ENCODE data around the gene HK3.

The HK3 gene

DNA sequence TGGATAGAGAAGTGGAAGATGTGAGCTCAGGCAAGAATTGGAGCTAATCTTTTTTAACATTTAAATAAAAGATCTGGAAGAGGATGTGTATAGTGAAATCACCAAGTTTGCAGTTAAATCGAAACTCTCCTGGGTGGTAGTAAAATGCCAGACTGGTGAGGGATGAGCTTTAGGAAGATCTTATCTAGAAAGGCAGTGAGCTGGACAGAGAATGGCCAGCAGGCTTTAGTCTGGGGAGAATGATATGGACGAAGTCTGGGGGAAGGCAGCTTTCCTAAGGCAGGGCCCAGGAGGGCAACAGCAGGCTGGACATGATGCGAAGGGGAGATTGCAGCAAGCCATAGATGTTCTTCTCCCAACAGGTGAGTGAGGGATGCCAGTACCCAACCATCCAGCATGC is 63.2 kb downstream of the HK3 start:
- Histone ChIP-seq H3K4me2 (ENCODE audit: low read depth, low read length, poor library complexity, severe bottlenecking) (no peak overlapping the region), H3K9me3 (ENCODE audit: insufficient read depth, low read depth, low read length) (no peaks in the 10 kb centered on the region), H3K27me3 (ENCODE audit: insufficient read depth, low read length, poor library complexity, severe bottlenecking) (no peaks in the 10 kb centered on the region), H3K4me3 (ENCODE audit: low read length, poor library complexity, severe bottlenecking) (no peak overlapping the region), H3K9me2 (replicated peaks; ENCODE audit: low read depth, low read length) (no peaks in the 10 kb centered on the region), H4K20me1 (ENCODE audit: insufficient read depth, low read length, poor library complexity, severe bottlenecking) (no peaks in the 10 kb centered on the region), H3K36me3 (ENCODE audit: insufficient read depth, low read length) (no peaks in the 10 kb centered on the region), H2AFZ (ENCODE audit: low read length) (no peak overlapping the region), H3F3A (ENCODE audit: low read depth) (no peaks in the 10 kb centered on the region), H3K9ac (ENCODE audit: low read depth, low read length, poor library complexity, severe bottlenecking) (no peak overlapping the region), H3K4me1 (ENCODE audit: insufficient read depth, low read length, poor library complexity, severe bottlenecking) (no peaks in the 10 kb centered on the region), H3K79me2 (ENCODE audit: insufficient read depth, low read length) (no peaks in the 10 kb centered on the region)
- no peak for TF ChIP-seq EZH2phosphoT487 (IDR thresholded peaks at IDR 0.05; ENCODE audit: borderline replicate concordance)
- no peak for TF ChIP-seq CTCF (conservative IDR thresholded peaks at IDR 0.05; ENCODE audit: low read length)

DNA sequence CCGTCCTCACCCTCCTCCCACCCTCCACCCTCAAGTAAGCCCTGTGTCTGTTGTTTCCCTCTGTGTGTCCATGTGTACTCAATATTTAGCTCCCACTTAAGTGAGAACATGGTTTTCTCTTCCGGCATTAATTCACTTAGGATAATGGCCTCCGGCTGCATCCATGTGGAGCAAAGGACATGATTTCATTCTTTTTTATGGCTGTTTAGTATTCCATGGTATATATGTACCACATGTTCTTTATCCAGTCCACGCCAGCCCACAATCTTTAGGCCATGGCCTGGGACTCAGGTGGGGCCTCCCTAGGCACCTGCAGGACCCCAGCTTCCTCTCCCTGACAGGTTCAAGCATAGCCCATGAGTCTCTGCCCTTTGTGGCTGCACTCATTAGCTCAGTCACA is 65.9 kb downstream of the HK3 start:
- no peaks in the 10 kb centered on the region for H3K9me2 ChIP-seq (replicated peaks; ENCODE audit: low read depth, low read length)
- H3K4me3 ChIP-seq (ENCODE audit: low read length, poor library complexity, severe bottlenecking), result no peak overlapping the region
- no peaks in the 10 kb centered on the region for H3K4me1 ChIP-seq (ENCODE audit: insufficient read depth, low read length, poor library complexity, severe bottlenecking)
- H3K9me3 ChIP-seq (ENCODE audit: insufficient read depth, low read depth, low read length), result no peaks in the 10 kb centered on the region
- no peaks in the 10 kb centered on the region for H3K27me3 ChIP-seq (ENCODE audit: insufficient read depth, low read length, poor library complexity, severe bottlenecking)
- no peaks in the 10 kb centered on the region for H3K36me3 ChIP-seq (ENCODE audit: insufficient read depth, low read length)
- H4K20me1 ChIP-seq (ENCODE audit: insufficient read depth, low read length, poor library complexity, severe bottlenecking), result no peaks in the 10 kb centered on the region
- no peaks in the 10 kb centered on the region for H3K79me2 ChIP-seq (ENCODE audit: insufficient read depth, low read length)
- no peak overlapping the region for H2AFZ ChIP-seq (ENCODE audit: low read length)
- TF ChIP-seq CTCF (conservative IDR thresholded peaks at IDR 0.05; ENCODE audit: low read length), result no peak
- TF ChIP-seq EZH2phosphoT487 (IDR thresholded peaks at IDR 0.05; ENCODE audit: borderline replicate concordance), result no peak
- H3K4me2 ChIP-seq (ENCODE audit: low read depth, low read length, poor library complexity, severe bottlenecking), result no peak overlapping the region
- no peaks in the 10 kb centered on the region for H3F3A ChIP-seq (ENCODE audit: low read depth)
- no peak overlapping the region for H3K9ac ChIP-seq (ENCODE audit: low read depth, low read length, poor library complexity, severe bottlenecking)

DNA sequence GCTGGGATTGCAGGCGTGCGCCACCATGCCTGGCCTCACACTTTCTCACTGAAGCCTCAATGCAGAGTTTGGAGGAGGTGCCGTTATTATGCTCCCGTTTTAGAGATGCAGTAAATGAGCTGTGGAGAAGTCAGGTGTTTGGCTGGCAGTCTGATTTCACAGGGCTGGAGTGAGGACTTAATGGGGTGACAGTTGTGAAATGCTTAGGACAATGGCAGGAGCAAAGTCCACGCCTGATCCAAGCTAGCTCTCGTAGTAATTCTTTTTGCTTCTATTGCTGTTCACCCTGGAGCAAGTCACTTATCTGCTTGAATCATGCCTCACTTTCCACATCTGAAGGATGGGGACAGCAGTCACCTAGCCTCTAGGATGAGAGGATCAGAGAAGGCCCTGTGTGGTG is 67.0 kb downstream of the HK3 start:
- no peaks in the 10 kb centered on the region for H3K36me3 ChIP-seq (ENCODE audit: insufficient read depth, low read length)

More for the DNA sequence above, 67.0 kb downstream of the HK3 start:
- TF ChIP-seq EZH2phosphoT487 (IDR thresholded peaks at IDR 0.05; ENCODE audit: borderline replicate concordance), result no peak
- no peak for TF ChIP-seq CTCF (conservative IDR thresholded peaks at IDR 0.05; ENCODE audit: low read length)
- Histone ChIP-seq H3K79me2 (ENCODE audit: insufficient read depth, low read length) (no peaks in the 10 kb centered on the region), H2AFZ (ENCODE audit: low read length) (no peak overlapping the region), H3K4me1 (ENCODE audit: insufficient read depth, low read length, poor library complexity, severe bottlenecking) (no peaks in the 10 kb centered on the region), H3K9ac (ENCODE audit: low read depth, low read length, poor library complexity, severe bottlenecking) (no peak overlapping the region), H3K4me2 (ENCODE audit: low read depth, low read length, poor library complexity, severe bottlenecking) (no peak overlapping the region), H3F3A (ENCODE audit: low read depth) (no peaks in the 10 kb centered on the region), H3K27me3 (ENCODE audit: insufficient read depth, low read length, poor library complexity, severe bottlenecking) (no peaks in the 10 kb centered on the region), H3K9me2 (replicated peaks; ENCODE audit: low read depth, low read length) (no peaks in the 10 kb centered on the region), H3K4me3 (ENCODE audit: low read length, poor library complexity, severe bottlenecking) (no peak overlapping the region), H3K9me3 (ENCODE audit: insufficient read depth, low read depth, low read length) (no peaks in the 10 kb centered on the region), H4K20me1 (ENCODE audit: insufficient read depth, low read length, poor library complexity, severe bottlenecking) (no peaks in the 10 kb centered on the region)
